HG03432 (cell line): ENCODE measurements around the gene TOMM20L.

Experiments
- ATAC-seq: cut with Tn5 transposase; IDR thresholded peaks from one replicate; pipeline ENCODE4 v1.9.1; 2021; ENCODE audit warnings: mild to moderate bottlenecking, moderate library complexity; ENCODE audit not compliant: unreplicated experiment

TOMM20L gene

DNA sequence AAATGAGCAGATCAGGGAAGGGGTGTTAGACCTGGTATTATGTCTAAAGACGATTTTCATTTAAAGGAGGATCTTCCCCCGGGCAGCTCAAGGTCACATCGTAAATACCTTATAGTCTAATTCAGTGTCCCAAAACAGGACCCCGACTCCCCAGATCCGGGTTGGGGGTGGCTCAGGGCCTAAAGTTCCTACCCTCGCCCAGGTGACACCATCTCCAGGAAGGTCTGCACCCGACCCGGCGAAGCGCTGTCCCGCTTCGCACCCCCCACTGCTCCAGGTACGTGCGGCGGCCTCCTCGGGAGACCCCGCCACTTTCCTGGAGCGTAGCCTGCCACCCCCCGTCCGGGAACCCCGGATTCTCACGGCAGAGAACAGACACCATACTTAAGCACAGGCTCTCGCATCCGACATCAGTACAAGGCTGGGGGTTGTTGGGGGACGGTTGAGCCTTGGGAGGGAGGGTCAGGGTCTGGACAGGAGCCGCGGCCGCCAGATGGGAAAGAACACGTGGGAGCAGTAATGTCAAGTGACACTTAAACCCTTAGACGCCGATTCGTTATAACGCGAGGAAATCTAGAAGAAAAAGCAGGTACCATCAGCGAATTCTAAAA is 31.0 kb downstream of the TOMM20L start:
- ATAC-seq: peak; percentile 44

DNA sequence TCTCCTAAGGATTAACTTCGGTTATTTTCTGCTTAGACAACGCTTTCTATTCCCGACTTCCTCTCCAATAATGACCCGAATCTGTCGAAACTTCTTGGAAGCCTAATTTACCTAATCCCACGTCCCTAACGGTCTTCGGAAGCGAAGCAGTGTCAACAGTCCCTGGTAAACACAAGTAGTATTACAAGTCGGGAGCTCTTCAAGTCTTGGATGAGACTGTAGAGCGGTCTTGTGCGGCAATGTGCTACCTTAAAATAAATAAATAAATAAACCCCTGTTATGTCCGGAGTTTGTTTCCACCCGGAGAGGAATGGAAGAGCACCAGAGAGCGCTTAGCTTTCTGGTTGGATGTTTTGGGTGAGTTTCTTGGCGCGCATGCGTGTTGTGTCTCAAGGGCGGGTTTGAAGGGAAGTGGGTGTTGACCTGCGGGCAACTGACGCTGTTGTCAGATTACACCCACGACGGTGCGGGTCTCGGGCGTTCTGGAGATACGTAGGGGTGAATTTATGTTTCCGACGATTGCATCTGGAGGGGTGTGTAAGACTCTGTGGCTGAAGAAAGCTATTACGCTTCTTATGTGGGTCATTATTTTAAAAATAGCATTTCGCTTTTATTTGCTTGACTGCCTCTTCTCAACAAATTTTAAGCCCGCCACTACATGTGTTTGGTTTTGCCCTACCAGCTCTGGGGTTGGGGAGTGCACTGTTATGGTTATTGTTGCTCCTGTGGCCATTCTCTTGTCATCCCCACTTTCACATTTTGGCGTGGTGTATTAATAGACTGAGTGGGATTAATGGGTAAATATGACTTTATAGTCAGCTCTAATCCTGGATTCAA is 31.8 kb downstream of the TOMM20L start, which contains the start of the genes KIAA0586 and TIMM9:
KIAA0586 (plus strand) TSS at position 439 of the 837 bp plus-strand sequence. CDS start 546 bp downstream, outside the sequence.
TIMM9 (minus strand) TSS at position 251 of the 837 bp plus-strand sequence. CDS start 15,586 bp downstream, outside the sequence.
- peak; percentile 90 for ATAC-seq

DNA sequence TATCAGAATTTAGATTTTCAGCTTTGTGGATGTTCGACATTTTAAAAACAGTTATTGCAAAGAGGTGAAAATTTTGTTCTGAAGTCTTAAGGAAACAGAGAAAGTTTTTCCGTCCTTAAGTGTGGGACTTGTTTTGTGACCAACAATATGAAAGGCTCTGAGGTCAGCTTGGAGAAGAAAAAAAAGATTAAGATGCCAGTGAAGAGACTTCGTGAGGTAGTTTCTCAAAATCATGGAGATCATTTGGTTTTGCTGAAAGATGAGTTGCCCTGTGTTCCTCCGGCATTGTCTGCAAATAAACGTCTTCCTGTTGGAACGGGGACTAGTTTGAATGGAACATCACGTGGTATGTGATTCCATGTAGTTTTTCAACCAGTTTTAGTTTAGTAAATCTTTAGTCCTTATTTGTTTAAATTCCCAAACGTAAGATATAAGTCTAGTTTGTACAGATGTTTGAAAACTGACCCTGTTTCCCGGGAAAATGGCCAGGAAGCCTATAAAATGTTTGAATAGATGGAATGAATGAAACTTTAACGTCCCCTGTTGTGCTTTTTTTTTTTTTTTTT is 32.5 kb downstream of the TOMM20L start:
- no peak for ATAC-seq

DNA sequence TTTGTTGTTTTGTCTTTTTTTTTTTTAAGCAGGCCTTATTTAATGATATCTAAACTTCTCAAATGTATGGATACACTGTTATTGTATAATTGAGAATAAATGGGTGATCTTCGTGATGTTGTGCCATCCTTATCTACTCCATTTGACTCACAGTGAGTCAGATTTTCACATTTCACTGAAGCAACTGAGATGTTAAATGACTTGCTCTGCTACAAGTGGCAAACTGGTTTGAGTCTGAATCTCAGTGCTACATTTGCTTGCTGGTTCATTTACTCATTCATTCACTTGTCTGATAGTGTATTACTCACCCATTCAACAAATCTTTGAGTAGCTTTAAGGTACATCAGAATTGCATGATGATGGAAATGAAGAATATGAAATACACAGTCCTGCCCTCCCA is 34.4 kb downstream of the TOMM20L start:
- ATAC-seq: no peak

DNA sequence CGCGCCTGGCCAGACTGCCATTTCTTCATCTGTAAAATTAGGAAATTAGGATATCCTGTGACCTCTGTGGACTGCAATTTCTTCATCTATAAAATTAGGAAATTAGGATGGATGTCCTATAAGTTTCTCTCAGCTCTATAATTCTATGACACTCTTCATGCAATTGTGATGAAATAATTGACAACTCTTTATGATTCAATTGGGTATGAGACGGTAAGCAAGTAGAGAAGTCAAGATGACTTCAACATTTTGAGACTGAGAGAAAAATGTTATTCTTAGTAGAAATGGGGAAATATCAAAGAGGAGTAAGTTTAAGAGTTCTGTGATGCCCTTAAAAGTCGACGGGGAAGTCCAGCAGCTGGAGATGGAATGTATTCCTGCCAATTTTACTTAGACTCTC is 43.7 kb downstream of the TOMM20L start:
- ATAC-seq: no peak

DNA sequence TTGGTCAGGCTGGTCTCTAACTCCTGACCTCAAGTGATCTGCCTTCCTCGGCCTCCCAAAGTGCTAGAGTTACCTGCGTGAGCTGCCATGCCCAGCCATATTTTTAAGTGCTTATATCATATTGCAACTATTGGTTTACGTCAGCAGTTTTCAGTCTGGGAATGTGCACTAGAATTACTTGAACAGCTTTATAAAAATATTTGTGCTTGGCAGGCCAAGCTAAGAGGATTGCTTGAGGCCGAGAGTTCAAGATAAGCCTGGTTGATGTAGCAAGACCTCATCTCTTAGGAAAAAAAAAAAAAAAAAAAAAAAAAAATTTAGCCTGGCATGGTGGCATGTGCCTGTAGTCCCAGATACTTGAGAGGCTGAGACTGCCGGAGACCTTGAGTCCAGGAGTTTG is 48.9 kb downstream of the TOMM20L start:
- ATAC-seq: no peak

DNA sequence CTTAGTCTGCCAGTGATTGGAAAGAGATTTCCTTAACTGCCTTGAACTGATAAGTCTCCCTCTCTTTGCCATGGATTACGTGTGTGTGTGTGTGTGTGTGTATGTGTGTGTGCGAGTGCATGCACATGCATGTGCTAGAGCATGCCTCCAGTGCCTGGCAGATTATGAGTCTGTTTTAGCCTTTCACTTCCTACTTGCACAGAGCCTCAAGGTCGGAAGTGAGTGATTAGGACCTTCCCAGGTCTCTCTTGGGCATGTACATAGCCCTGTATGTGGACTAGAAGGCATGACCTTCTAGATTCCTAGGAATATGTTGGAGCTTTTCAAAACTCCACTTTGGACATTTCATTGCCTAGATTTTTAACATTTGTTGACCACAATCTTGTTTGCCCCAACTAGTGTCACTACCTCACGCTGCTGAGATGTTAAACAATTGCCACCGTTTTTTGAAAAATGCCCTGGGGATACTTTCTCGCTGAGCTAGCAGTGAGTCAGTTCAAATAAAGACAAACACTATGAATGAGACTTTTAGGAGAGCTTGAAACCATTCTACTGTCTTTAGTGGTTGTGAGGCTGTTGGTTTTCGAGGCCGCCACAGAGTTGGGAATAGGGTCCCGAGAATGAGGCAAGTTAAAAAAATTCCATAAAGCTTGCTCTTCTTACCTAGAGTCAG is 60.0 kb downstream of the TOMM20L start:
- ATAC-seq: no peak
